SH-SY5Y (cell line): Measurements from ENCODE around the gene GSTM5.

Source experiments
- GATA2 ChIP-seq: IDR thresholded peaks from 2 replicates; pipeline ENCODE4 v1.6.1; 2011; ENCODE audit warnings: mild to moderate bottlenecking, low read depth, low read length
- GATA3 ChIP-seq: IDR thresholded peaks from 2 replicates; pipeline ENCODE4 v1.6.1; 2011; ENCODE audit warnings: low read depth, mild to moderate bottlenecking, low read length, moderate library complexity

GRCh38 chr1:109730666-109731065 is 18.6 kb downstream of the GSTM5 start:
- TF ChIP-seq GATA2 (no peak), GATA3 (no peak)
